Neural crest cell (in vitro differentiated cells): ENCODE measurements around the gene TBCD. TPM values are rescaled to one million over a fixed set of nuclear protein-coding genes. Genes with fewer than 3 reads are reported as not detected.

Experiments used
- DNase-seq: peaks from one replicate; pipeline ENCODE4 v3.0.0; 2021; ENCODE audit warnings: low read depth, mixed read lengths, low spot score
- H3K27ac Mint-ChIP-seq: one replicate; pipeline ENCODE4 v1.8.0; 2021; ENCODE audit warnings: mild to moderate bottlenecking, mixed read lengths; ENCODE audit not compliant: unreplicated experiment
- H3K27me3 Mint-ChIP-seq: 2 replicates; pipeline ENCODE4 v1.8.0; 2021; ENCODE audit warnings: low read depth, mild to moderate bottlenecking, mixed read lengths
- H3K36me3 Mint-ChIP-seq: 2 replicates; pipeline ENCODE4 v1.8.0; 2021; ENCODE audit warnings: low read depth, mild to moderate bottlenecking, mixed read lengths
- H3K4me1 Mint-ChIP-seq: 2 replicates; pipeline ENCODE4 v1.8.0; 2021; ENCODE audit warnings: mixed read lengths
- H3K4me3 Mint-ChIP-seq: one replicate; pipeline ENCODE4 v1.8.0; 2021; ENCODE audit warnings: mild to moderate bottlenecking, mixed read lengths
- H3K9me3 Mint-ChIP-seq: 2 replicates; pipeline ENCODE4 v1.8.0; 2021; ENCODE audit warnings: mixed read lengths
- total RNA-seq: library from RNA; stranded (reverse); gene quantifications from 2 replicates; pipeline ENCODE4 v1.2.1, GENCODE V29; 2021
- TF ChIP-seq, protein P1 (sequence below): fragments of 200-600 bp; sonication (generic); conservative IDR thresholded peaks from 2 replicates; pipeline ENCODE4 v1.5.0; 2021; ENCODE audit warnings: antibody characterized with exemption, mild to moderate bottlenecking

The TBCD gene
- total RNA-seq, 1 donor from 2014 or later = 166 TPM

DNA sequence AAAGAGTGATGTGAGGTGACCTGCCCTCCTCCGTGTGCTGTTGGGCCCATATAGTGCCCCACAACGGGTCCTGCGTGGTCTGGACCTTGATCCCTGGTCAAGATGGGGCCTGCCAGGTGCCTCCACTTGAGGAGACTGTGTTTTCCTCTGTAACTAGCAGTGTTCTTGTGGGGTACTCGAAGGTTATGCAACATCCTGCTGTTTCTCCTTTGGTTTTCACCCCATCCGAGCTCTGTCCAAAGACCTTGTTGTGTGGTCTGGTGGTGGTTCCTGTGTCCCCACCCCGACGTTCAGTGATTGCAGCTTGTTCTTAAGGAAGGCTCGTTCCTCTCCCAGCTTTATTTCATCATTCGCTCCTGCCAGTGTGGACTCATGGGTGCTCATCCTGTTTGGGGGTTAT lies 126.7 kb downstream of the TBCD start:
- TF ChIP-seq, protein P1, sequence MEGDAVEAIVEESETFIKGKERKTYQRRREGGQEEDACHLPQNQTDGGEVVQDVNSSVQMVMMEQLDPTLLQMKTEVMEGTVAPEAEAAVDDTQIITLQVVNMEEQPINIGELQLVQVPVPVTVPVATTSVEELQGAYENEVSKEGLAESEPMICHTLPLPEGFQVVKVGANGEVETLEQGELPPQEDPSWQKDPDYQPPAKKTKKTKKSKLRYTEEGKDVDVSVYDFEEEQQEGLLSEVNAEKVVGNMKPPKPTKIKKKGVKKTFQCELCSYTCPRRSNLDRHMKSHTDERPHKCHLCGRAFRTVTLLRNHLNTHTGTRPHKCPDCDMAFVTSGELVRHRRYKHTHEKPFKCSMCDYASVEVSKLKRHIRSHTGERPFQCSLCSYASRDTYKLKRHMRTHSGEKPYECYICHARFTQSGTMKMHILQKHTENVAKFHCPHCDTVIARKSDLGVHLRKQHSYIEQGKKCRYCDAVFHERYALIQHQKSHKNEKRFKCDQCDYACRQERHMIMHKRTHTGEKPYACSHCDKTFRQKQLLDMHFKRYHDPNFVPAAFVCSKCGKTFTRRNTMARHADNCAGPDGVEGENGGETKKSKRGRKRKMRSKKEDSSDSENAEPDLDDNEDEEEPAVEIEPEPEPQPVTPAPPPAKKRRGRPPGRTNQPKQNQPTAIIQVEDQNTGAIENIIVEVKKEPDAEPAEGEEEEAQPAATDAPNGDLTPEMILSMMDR = no peak
- H3K4me1 Mint-ChIP-seq = peaks cover 14% of the 10 kb centered on the region
- H3K9me3 Mint-ChIP-seq = no peaks in the 10 kb centered on the region
- H3K4me3 Mint-ChIP-seq = no peak overlapping the region
- DNase-seq = no peak
- no peaks in the 10 kb centered on the region for H3K36me3 Mint-ChIP-seq
- H3K27ac Mint-ChIP-seq = no peak overlapping the region
- H3K27me3 Mint-ChIP-seq = no peaks in the 10 kb centered on the region

DNA sequence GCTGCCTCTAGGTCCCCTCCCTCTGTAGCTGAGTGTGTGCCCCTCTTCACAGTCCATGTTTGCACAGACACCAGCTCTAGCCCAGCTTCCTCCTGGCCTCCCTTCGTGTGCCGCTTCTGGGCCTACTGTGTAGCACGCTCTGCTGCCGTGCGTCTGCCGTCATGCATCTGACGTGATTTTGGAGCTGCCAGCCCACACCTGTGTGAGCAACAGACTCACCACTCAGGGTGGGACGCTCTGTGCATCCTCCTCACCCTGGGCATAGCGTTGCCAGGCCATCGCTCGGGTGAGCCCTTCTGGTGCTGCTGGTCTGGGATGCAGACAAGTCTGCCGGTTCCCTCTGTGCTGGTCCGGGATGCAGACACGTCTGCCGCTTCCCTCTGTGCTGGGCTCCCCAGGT lies 127.4 kb downstream of the TBCD start:
- TF ChIP-seq, protein P1 = no peak
- Mint-ChIP-seq H3K36me3 (no peaks in the 10 kb centered on the region), H3K27me3 (no peaks in the 10 kb centered on the region), H3K27ac (peak overlapping the region; percentile 60), H3K9me3 (no peaks in the 10 kb centered on the region), H3K4me3 (no peak overlapping the region), H3K4me1 (peaks cover 14% of the 10 kb centered on the region)
- DNase-seq = no peak

DNA sequence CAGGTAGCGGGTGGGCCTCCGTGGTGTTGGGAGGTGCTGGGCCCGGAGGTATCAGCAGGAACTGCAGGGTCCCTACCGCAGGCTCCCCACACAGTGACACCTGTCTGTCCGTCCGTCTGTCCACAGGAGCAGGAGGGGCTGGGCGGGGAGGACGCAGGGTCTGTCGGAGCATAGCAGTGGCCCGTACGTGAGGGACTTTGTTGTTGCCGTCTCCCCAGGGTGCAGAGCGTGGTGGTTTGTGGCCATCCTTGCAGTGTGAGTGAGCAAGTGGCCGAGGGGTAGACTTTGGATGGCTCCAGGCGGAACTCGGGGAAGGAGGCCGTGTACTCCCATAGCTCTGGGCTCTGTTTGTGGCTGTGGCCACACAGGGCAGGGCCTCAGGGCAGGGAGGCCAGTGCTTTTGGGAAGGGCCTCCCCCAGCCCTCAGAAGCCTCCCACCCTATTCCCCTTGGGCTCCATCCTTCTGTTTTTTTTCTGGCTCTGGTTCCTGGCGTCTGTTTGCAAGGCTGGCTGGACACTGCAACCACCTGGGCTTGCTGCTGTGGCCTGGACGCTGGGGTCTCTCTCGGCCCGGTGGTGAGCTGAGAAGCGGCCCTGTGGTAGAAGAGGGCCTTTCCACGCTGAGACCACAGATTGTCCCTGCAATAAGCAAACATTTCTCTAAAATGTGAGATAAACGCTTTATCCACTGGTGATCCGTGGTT lies 128.9 kb downstream of the TBCD start:
- Mint-ChIP-seq H3K4me1 (peaks cover 16% of the 10 kb centered on the region), H3K27ac (peak overlapping the region; percentile 86), H3K4me3 (no peak overlapping the region), H3K9me3 (no peaks in the 10 kb centered on the region), H3K27me3 (no peaks in the 10 kb centered on the region), H3K36me3 (no peaks in the 10 kb centered on the region)
- TF ChIP-seq, protein P1 = no peak
- DNase-seq = no peak

DNA sequence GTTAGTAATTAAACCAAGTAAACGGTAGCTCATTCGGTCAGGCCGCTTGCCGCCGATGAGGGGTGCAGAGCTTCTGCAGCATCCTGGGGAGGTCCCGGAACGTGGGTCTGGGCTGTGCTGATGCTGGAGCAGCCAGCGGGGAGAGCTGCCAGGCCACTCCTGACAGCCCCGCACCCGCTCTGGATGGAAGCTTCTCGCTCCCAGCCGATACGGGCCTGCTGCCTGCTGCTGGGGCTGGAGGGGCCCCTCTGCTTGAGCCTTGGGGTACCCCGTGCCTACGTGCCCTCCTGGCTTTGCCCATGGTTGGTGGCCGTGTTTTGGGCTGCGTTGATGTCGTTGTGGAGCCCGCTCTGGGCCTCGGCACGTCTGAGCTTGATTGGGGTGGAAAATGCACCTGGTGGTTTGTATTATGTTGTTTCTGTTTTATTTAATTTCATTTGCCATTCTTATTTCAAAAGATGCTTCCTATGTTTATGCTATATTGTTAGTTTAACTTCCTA lies 129.5 kb downstream of the TBCD start:
- H3K9me3 Mint-ChIP-seq = no peaks in the 10 kb centered on the region
- no peak overlapping the region for H3K27ac Mint-ChIP-seq
- H3K4me3 Mint-ChIP-seq = no peak overlapping the region
- no peaks in the 10 kb centered on the region for H3K27me3 Mint-ChIP-seq
- peaks cover 19% of the 10 kb centered on the region for H3K4me1 Mint-ChIP-seq
- TF ChIP-seq, protein P1 = no peak
- H3K36me3 Mint-ChIP-seq = peaks cover 3% of the 10 kb centered on the region
- no peak for DNase-seq

DNA sequence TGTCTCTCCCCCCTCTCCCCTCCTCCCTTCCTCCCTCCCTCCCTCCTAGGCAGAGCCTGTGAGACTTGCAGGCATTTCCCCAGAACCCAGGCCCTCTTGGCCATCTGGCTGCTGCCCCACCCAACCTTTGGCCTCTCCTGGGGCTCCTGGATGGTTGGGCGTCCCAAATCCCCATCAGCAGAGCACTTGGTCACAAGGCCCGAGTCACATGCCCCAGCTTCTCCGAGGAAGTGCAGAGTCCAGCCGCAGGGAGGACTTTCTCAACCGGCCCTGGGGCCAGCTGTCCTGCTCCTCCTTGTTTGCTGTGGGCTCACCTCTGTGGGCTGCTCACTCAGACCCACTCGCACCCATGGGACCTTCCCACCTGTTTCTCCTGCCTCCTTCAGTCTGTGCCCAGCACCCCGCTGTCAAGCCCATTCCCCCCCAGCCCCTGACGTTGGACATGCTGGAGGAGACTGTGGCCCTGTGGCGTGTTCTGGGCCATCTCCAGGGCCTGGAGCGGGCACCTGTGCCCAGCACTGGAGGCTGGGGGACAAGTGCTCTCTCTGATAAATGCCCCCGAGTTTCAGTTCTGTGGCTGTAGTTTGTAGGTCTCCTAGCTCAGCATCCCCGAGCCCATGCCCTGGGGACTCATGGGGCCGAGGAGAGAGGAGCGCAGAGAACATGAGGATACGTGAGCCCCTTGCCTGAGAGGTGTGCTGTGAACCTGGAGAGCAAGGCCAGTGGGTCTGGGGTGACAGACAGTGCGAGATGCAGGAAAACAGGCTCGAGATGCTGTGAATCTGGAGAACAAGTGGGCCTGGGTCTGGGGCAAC lies 130.2 kb downstream of the TBCD start:
- no peak overlapping the region for H3K4me3 Mint-ChIP-seq
- H3K27ac Mint-ChIP-seq = no peak overlapping the region
- no peaks in the 10 kb centered on the region for H3K9me3 Mint-ChIP-seq
- TF ChIP-seq, protein P1 = no peak
- H3K4me1 Mint-ChIP-seq = peaks cover 22% of the 10 kb centered on the region
- H3K27me3 Mint-ChIP-seq = no peaks in the 10 kb centered on the region
- peaks cover 5% of the 10 kb centered on the region for H3K36me3 Mint-ChIP-seq
- no peak for DNase-seq
